Lung (tissue), 12 donors: ENCODE measurements around the gene SLC2A10. TPM values are rescaled to one million over a fixed set of nuclear protein-coding genes. Genes with fewer than 3 reads are reported as not detected.

ENCODE experiments used
- ATAC-seq: fragments of 200-7000 bp; cut with Tn5 transposase; one replicate; pipeline ENCODE4 v1.9.1; 2020; ENCODE audit warnings: moderate number of reproducible peaks; ENCODE audit not compliant: insufficient read depth, low FRiP score
- DNase-seq, 3 donors: peaks; one replicate each; pipeline ENCODE4 v3.0.0-alpha.2; 2013 to 2017
- H3K27ac ChIP-seq, 2 donors: one replicate each; pipeline ENCODE4 v1.5.1; 2013; ENCODE audit warnings: mild to moderate bottlenecking in 2 of 2, moderate library complexity in 2 of 2, control low read depth in 1 of 2, inconsistent platforms in 1 of 2, low read depth in 1 of 2, low read length in 1 of 2
- H3K27me3 ChIP-seq, 3 donors: one replicate each; pipeline ENCODE4 v1.5.1; 2013; ENCODE audit warnings: low read length in 2 of 3; ENCODE audit not compliant: control insufficient read depth in 3 of 3, insufficient read depth in 3 of 3
- H3K36me3 ChIP-seq, 4 donors: one replicate each; pipeline ENCODE4 v1.5.1; 2013; ENCODE audit warnings: low read length in 4 of 4, mild to moderate bottlenecking in 1 of 4, moderate library complexity in 1 of 4; ENCODE audit not compliant: control insufficient read depth in 4 of 4, insufficient read depth in 4 of 4
- H3K4me1 ChIP-seq, 5 donors: one replicate each; pipeline ENCODE4 v1.5.1; 2013; ENCODE audit warnings: low read length in 5 of 5, mild to moderate bottlenecking in 2 of 5, moderate library complexity in 1 of 5; ENCODE audit not compliant: control insufficient read depth in 5 of 5, insufficient read depth in 5 of 5
- H3K4me3 ChIP-seq: one replicate; pipeline ENCODE4 v1.5.1; 2013; ENCODE audit warnings: mild to moderate bottlenecking, control low read depth, moderate library complexity
- H3K9ac ChIP-seq, 2 donors: one replicate each; pipeline ENCODE4 v1.5.1; 2013; ENCODE audit warnings: low read length in 2 of 2, control low read depth in 1 of 2; ENCODE audit not compliant: insufficient read depth in 1 of 2
- H3K9me3 ChIP-seq, 4 donors: one replicate each; pipeline ENCODE4 v1.5.1; 2013; ENCODE audit warnings: low read length in 3 of 4, mild to moderate bottlenecking in 1 of 4, moderate library complexity in 1 of 4; ENCODE audit not compliant: control insufficient read depth in 4 of 4, insufficient read depth in 3 of 4
- CTCF ChIP-seq: IDR thresholded peaks from 2 replicates; pipeline ENCODE4 v1.5.1; 2012; ENCODE audit warnings: mild to moderate bottlenecking; ENCODE audit errors: control extremely low read depth, extremely low read depth
- WGBS, 2 donors: extraction: QIAGEN DNeasy Blood & Tissue Kit; methylation state at CpG; one replicate each; pipeline ENCODE4 v1.1.7; 2013; 5-methylcytosine and 5-hydroxymethylcytosine counted together
- polyA plus RNA-seq, 2 donors: library from polyadenylated mRNA; stranded (reverse); fragments of 200-250 nt; gene quantifications; one replicate each; pipeline ENCODE4 v1.2.1, GENCODE V29; 2013
- total RNA-seq, 2 donors: library from RNA; depleted of rRNA in 1 of 2; stranded (reverse); fragments of >200 nt in 1 of 2; gene quantifications; one replicate each; pipeline ENCODE4 v1.2.1, GENCODE V29; 2014 to 2021
- donor health status: control.
- donor health status: control.
- donor health status: Bipolar disorder and iron deficiency.
- donor health status: healthy.
- donor health status: DM: yes; HTN: yes; CAD: no.

The SLC2A10 gene
- total and polyA plus RNA-seq, 4 donors: 7.4 to 20.6 (median 12.1) TPM

GRCh38 chr20:46773680-46774079 is 64.2 kb downstream of the SLC2A10 start:
- Histone ChIP-seq H3K9me3 (no peaks in the 10 kb centered on the region), H3K4me1 (no peaks in the 10 kb centered on the region), H3K36me3 (no peaks in the 10 kb centered on the region), H3K27me3 (peaks cover 0 to 4% (median 0%) of the 10 kb centered on the region in 3 donors), H3K9ac (no peak overlapping the region), H3K4me3 (no peak overlapping the region), H3K27ac (no peak overlapping the region)
- TF ChIP-seq CTCF: no peak
- WGBS, 2 donors: 34 to 46% methylated on average over 9 of the region's 9 CpGs
- ATAC-seq: no peak
- no peak for DNase-seq

GRCh38 chr20:46774236-46774635 is 64.8 kb downstream of the SLC2A10 start:
- no peaks in the 10 kb centered on the region for H3K9me3 ChIP-seq
- DNase-seq (no peak), ATAC-seq (no peak)
- H3K9ac ChIP-seq: no peak overlapping the region
- H3K27me3 ChIP-seq: peaks cover 0 to 4% (median 0%) of the 10 kb centered on the region in 3 donors
- no peak for TF ChIP-seq CTCF
- no peak overlapping the region for H3K27ac ChIP-seq
- WGBS, 2 donors: 19 to 39% methylated on average over 2 of the region's 2 CpGs
- no peaks in the 10 kb centered on the region for H3K36me3 ChIP-seq
- no peaks in the 10 kb centered on the region for H3K4me1 ChIP-seq
- no peak overlapping the region for H3K4me3 ChIP-seq

- no peak overlapping the region for H3K27ac ChIP-seq
- H3K4me1 ChIP-seq: no peaks in the 10 kb centered on the region
- no peaks in the 10 kb centered on the region for H3K36me3 ChIP-seq
- no peaks in the 10 kb centered on the region for H3K9me3 ChIP-seq
- H3K27me3 ChIP-seq: peaks cover 0 to 4% (median 0%) of the 10 kb centered on the region in 3 donors
- DNase-seq (no peak), ATAC-seq (no peak)
- H3K4me3 ChIP-seq: no peak overlapping the region
- WGBS, 2 donors: 90 to 92% methylated on average over 9 of the region's 9 CpGs
- no peak for TF ChIP-seq CTCF
- H3K9ac ChIP-seq: no peak overlapping the region
Observed at GRCh38 chr20:46774943-46775560, 65.6 kb downstream of the SLC2A10 start.

GRCh38 chr20:46775806-46776205 is 66.4 kb downstream of the SLC2A10 start:
- Histone ChIP-seq H3K9ac (no peak overlapping the region), H3K36me3 (no peaks in the 10 kb centered on the region), H3K27me3 (peaks cover 0 to 4% (median 0%) of the 10 kb centered on the region in 3 donors), H3K9me3 (no peaks in the 10 kb centered on the region), H3K4me3 (no peak overlapping the region), H3K27ac (no peak overlapping the region), H3K4me1 (no peaks in the 10 kb centered on the region)
- 79 to 91% methylated on average over 1 of the region's 1 CpG for WGBS, 2 donors
- no peak for ATAC-seq
- DNase-seq: no peak
- no peak for TF ChIP-seq CTCF
